ENCODE data around the gene ASB6.
"Not testable (repeated sequence)": the region's sequence is repeated elsewhere in the genome, so short reads cannot be mapped to it uniquely, and the experiment has no call there.

The ASB6 gene

DNA sequence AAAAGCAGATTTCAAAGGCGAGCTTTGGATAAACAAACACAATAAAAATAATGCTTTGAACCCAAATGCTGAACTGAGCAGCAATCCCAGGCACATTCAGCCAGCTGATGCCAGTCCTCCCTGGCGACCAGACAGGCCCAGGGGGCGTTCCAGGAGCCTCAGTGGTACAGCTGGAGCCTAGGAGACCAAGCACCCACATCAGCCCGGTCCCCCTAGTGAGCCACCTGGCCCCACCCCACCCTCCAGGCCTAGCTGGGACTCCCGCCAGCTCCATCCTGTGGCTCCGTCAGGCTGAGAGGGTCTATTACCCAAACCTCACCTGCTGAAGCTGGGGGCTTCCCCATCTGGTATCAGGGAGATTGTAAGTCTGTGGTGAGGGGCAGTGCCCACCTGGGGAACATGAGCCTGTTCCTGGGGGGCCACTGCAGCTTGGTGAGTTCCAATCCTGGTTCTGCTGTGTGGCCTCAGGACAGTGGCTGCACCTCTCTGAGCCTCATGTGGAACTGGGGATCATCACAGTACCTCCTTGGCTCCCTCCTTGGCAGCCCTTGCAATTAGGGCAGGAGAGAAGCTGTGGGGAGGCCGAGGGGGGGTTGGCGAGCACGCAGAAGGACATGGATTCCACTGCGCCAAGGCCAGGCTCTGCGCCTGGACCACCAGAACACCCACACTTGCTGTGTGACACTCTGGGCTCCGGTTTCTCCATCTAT is 37.7 kb downstream of the ASB6 start:
- no peak for DNase-seq

DNA sequence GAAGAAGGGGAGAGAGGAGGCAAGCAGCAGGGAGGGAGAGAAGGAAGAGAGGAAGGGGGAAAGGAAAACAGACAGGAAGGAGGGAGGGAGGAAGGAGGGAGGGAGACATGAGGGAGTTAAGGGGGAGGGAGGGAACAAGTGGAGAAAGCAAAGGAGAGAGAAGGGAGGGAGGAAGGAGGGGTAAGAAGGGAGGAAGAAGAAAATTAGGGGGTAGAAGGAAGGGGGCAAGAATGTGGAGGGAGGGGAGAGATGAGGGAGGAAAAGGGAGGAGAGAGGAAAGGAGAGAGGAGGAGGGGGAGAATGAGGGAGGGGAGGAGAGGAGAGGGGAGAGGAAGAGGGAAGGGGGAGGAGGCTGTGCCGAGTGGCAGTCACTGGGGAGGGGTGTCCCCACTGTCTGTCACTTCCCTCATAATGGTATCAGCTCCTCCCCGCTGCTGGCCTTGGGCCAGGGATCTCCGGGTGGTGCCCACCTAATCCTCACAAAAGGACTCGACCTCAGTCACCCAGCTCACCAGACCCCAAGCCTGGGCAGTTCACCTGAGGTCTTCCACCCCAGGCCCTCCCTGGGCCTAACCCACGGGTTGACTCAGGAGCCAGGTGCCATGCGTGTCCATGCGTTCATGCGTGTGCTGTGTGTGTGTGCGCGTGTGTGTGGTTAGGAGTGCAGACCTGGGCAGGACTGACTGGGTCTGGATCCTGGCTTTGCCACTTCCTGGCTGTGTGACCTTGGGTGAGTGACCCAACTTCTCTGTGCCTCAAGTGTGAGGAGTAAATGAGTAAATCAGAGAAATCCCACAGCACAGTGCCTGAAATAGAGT is 39.1 kb downstream of the ASB6 start:
- no peak for DNase-seq

DNA sequence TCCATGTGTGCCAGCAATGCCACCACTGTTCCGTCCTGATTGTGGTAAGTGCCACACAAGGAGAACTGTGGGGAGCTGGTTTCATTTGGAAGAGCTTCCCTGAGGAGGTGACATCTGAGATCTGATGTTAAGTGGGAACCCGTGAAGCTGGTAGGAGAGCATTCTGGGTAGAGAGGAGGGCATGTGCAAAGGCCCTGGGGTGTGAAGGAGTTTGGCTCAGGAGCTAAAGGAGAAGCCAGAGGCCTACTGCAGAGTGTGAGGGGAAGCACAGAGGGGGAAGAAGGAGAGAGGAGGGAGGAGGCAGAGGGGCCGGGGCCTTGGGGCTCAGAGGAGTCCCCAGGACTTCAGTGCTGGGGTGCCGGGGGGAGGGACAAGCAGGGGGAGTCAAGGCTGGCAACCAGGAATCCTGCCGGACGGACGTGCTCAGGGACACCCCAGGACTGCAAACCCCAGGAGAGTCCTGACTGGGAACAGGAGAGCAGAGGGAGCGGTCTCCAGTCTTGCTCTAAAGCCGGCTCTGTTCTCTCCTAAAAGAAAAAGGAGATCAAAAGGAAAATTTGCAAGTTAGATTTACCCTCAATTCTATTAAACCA is 40.8 kb downstream of the ASB6 start:
- no peak for DNase-seq

DNA sequence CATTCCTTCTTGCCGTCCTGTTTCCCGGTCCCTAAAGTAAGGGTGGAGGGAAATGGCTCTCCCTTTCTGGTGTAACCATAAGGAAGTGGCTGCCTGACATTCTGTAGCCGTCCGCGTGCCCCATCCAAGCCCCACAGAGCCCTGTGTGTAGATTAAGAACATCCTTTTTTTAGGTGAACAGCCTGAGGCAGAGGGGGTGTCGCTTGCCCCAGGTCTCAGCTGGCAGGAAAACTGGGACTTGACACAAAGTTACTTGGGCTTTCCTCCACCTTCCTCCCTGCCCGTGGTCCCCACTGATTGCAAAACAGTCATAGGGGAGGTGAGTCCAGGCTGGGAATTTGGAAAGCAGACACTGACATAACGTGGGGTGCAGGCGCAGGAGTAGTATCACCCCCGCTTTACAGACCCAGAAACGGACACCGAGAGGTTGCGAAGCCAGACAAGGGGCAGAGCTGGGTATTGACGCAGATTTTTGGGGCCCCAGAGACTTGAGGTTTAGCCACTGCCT is 43.8 kb downstream of the ASB6 start:
- no peak for DNase-seq

DNA sequence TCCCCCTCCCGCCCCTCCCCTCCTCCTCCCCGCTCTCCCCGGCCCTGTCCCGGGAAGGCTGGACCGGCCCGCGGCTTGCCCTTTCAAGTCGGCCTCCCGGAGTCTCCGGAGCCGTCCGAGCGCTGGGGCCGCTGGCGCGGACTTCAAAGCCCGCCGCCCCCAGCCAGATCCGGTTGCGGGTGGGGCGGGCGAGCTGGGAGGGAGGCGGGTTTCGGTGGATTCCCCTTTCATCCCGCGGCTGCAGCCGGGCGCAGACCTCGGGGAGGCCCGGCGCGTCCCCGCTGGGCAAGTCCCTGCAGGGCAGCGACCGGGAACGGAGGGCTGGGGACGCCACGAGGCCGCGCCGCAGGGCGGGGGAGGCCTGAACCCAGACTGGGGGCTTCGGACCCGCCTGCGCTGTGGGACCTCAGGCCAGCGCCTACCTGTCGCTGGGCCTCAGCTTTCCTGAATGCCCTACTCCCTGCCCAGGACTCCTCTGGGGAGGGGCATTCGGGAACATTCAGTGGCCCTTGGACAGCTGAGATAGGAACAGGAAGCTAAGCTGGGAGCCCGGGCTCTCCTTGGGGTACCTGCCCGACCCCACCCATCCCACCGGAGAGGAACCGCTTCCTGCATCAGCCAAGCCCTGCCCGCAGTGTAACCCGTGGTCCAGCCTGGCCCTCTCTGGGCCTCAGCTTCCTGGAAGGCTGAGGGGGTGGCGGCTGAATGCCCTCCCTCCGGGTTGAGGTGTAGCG is 44.4 kb downstream of the ASB6 start:
- no peak for DNase-seq

DNA sequence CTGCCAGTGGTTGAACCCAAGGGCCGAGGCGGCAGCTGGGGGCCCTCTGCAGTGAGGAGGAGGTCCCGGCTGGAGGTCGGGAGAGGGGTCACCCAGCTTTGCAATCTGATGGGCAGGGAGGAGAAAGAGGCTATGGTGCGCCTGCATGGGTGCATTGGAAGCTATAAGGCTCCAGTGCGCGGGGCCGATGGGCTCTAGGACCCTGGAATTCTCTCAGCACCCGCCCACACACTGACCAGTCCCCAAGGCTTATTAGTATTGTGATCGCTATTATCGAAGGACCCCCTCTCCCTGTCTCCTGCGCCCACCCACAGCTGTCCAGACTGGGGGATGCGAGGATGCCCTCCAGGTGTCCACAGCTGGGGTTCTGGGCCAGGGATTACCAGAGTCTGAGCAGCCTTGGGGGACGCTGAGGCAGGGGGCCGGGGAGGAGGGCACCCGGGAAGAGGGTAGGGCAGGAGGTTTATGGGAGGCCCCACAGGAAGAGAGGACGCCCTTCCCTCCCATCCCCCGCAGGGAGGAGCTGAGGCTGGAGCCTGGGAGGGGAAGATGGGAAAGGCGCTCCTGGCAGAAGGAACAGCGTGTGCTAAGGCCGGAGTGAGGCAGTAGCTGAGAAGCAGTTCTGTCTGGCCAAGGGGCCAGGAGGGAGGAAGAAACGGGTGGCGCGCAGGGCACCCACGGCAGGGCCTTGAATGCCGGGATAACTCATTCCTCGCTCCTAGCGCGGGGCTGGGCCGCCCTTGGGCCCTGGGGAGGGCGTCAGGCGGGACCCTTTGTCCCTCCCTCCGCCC is 45.2 kb downstream of the ASB6 start:
- DNase-seq, result no peak

DNA sequence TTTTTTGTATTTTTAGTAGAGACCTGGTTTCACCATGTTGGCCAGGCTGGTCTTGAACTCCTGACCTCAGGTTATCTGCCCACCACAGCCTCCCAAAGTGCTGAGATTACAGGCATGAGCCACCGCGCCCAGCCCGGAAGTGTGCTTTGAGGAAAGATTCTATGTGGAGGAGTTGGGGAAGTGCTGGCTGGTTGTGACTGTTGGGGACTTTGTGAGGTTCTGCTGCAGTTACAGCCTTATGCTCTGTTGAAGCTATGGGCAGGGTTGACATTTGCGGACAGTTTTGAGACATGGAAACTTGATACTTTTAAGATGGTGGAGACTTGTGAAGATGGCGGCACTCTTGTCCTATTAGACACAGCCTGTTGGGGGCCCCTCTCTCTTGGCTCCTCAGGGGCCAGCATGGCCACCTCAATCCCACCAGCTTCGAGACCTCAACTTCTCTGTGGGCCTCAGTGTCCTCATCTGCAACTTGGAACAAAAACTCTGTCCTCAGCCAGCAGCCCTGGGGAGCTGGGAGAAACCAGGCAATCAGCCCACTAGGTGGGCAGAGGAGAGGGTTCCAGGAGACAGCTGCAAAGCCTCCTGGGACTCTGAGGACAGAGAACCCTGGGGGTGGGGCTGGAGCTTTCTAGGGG is 45.9 kb downstream of the ASB6 start:
- no peak for DNase-seq

DNA sequence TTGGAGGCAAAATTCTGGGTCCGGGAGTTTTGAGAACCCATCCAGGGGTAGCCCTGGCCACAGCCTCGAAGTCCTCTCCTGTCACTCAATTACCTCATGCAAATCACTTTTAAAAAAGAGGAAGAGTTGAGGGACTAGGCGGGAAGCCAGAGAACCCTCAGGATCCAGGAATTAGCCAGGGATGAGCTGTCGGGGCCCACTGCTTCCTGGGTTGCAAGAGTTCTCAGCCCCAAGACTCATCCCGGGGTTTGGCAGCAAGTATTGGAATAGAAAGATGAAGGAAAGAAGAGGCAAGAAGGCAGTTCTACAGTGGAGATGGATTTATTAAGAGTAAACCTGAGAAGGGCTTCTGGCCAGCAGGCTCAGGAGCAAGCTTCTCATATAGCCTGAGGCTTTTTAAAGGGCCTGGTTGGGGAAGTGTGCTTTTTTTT is 46.6 kb downstream of the ASB6 start:
- DNase-seq, result no peak

DNA sequence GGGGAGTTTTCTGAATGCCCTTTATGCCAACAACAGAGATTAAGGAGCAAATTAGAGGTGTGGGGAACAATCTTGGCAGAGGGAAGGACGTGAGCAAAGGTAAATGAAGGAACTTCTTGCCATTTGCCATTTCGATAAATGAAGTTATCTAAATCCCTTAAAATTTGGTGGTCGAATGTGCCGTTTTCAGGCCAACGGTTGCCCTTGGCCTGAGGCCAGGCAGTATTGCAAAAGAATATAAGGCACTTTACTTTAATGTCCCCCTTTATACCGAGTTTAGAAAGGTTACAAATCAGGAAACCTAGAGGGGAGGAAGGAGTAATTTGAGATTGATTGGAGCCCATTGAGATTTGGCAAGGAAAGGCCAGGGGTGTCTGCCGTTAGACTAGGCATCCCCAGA is 47.3 kb downstream of the ASB6 start:
- DNase-seq, result no peak

DNA sequence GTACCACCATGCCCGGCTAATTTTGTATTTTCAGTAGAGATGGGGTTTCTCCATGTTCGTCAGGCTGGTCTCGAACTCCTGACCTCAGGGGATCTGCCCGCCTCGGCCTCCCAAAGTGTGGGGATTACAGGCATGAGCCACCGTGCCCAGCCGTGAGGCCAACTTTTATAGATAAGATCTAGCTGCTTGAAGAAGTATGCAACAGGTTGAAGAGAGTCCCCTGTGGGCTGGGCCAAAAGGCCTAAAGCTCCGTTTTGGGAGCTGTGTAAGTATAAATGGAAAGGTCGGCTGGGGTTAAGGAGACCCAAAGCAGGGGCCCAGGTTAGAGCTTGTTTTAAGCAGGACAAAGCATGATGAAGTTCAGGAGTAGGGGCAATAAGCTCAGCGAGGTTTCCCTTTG is 49.2 kb downstream of the ASB6 start:
- not testable (repeated sequence) for DNase-seq

DNA sequence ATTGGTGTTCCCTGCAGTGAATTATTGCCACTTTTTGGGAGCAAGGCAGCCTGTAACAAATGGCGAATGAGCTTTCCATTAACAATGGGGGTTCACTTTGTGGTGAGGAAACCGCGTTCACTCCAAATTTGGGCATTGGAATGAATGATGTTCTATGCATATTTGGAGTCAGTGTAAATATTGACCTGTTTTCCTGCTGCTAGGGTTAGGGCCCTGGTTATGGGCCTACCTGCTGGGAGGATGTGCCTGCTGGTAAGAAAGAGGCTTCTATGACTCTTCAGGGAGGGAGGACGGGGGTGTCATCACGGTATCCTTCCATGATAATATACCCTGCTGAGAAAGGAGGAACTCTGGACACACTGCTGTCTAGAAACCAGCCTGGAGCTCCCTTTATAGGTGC is 50.0 kb downstream of the ASB6 start:
- DNase-seq, result no peak

DNA sequence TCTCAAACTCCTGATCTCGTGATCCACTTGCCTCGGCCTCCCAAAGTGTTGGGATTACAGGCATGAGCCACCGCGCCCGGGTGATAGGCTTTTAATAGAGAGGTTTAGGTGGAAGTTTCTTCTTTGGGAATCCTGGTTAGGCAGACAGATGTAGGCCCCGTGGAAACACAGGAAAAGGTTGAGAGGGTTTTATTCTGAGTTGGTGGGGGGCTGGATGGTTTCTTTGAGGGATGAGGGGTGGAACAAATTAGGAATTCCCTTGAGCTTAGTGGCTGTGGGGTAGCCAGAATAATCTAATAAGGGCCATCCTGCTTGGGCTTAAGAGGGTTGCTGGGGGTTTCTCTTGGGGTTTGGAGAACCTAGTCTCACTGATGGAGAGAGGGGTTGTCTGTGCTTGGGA is 51.5 kb downstream of the ASB6 start:
- DNase-seq, result no peak

DNA sequence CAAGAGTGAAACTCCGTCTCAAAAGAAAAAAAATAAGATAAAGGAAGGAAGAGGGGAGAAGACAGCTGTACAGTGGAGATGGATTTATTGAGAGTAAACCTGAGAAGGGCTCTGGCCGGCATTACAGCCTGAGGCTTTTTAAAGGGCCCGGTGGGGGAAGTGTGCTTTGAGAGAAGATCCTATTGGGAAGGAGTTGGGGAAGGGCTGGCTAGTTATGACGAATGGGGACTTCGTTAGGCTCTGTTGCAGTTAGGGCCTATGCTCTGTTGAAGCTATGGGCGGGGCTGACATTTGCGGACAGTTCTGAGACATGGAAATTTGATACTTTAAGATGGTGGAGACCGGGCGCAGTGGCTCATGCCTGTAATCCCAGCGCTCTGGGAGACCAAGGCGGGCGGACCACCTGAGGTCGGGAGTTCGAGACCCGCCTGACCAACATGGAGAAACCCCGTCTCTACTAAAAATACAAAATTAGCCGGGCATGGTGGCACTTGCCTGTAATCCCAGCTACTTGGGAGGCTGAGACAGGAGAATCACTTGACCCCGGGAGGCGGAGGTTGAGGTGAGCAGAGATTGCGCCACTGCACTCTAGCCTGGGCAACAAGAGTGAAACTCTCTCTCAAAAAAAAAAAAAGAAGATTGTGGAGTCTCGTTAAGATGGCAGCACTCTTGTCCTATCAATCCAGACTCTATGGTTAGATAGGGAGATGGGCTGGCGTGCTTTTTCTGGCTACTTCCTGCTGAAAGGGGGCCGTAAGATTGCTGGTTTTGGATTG is 54.3 kb downstream of the ASB6 start:
- no peak for DNase-seq

DNA sequence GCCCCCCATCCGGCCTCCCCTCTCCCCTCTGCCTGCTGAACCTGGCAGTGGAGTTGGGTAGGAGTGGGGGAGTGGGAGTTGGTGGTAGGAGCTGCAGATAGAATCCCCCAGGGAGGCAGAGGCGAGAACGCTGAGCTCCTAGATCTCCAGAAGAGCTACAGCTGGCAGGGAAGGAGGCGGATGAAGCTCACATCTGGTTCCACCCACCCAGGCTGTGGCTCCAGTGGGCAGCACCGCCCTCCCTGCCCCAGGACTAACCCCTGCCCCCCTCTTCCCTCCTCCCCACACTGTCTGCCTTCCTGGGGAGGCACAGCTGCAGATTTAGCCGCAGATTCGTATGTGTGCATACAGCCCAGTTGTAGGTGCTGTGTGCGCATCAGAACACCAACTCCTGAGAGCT is 55.3 kb downstream of the ASB6 start:
- peak in 1 of 4 experiments; percentile 18 for DNase-seq

DNA sequence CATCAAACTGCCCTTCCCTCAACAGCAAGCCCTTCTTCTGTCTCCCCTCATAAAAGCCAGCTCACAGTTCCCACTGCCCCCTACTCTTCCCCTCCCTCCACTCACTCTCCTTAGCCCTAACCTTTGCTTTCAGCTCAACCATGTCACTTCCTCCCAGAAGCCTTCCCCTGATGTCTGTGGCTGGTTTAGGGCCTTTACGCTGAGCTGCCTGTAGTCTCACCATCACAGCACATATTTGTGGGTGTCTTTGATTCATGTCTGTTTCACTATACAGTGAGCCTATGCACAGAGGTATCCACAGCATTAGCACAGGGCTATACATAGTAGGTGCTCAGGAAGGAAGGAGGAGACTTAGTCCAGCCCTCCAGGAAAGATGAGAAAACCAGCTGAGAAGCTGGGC is 55.7 kb downstream of the ASB6 start:
- DNase-seq, result no peak

DNA sequence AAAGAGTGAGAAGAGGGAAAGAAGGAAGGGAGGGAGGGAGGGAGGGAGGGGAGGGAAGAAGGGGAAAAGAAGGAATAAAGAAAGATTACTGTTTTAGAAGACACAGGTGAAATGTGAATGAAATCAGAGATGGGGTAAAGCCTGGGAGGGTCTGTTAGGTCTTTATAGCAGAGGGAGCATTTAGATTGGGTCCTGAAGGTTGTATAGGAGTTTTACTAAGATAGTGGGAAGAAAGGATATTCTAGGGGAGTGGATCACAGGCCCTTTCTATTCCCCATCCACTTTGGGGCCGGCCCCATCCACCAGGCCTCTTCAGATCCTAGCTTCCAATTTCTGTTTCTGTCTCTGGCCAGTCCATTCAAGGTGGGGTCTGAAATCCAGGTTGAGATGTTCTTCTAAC is 56.6 kb downstream of the ASB6 start:
- DNase-seq, result no peak
